HFF-Myc (cell line): ENCODE results near the gene MTG1.
"Not testable (repeated sequence)": the region's sequence is repeated elsewhere in the genome, so short reads cannot be mapped to it uniquely, and the experiment has no call there.

Source experiments
- DNase-seq: peaks from one replicate; pipeline ENCODE4 v3.0.0-alpha.2; 2011; ENCODE audit warnings: low read depth; ENCODE audit errors: extremely low read depth
- H3K4me3 ChIP-seq: replicated peaks from 2 replicates; pipeline ENCODE4 v1.5.1; 2011; ENCODE audit warnings: low read depth, mild to moderate bottlenecking, control low read depth, low read length
- CTCF ChIP-seq: IDR thresholded peaks from 2 replicates; pipeline ENCODE4 v1.5.1; 2012; ENCODE audit warnings: mild to moderate bottlenecking, low read depth, low read length, control low read depth; ENCODE audit errors: missing control alignments

Gene MTG1

GRCh38 chr10:133466683-133467275, 72.8 kb downstream of the MTG1 start:
- DNase-seq = no peak
- TF ChIP-seq CTCF = no peak
- no peak overlapping the region for H3K4me3 ChIP-seq

GRCh38 chr10:133467286-133467911, 73.4 kb downstream of the MTG1 start:
- DNase-seq = no peak
- TF ChIP-seq CTCF = no peak
- H3K4me3 ChIP-seq = no peak overlapping the region

GRCh38 chr10:133469205-133469604, 75.2 kb downstream of the MTG1 start:
- DNase-seq, H3K4me3 ChIP-seq: not testable (repeated sequence)

DNA sequence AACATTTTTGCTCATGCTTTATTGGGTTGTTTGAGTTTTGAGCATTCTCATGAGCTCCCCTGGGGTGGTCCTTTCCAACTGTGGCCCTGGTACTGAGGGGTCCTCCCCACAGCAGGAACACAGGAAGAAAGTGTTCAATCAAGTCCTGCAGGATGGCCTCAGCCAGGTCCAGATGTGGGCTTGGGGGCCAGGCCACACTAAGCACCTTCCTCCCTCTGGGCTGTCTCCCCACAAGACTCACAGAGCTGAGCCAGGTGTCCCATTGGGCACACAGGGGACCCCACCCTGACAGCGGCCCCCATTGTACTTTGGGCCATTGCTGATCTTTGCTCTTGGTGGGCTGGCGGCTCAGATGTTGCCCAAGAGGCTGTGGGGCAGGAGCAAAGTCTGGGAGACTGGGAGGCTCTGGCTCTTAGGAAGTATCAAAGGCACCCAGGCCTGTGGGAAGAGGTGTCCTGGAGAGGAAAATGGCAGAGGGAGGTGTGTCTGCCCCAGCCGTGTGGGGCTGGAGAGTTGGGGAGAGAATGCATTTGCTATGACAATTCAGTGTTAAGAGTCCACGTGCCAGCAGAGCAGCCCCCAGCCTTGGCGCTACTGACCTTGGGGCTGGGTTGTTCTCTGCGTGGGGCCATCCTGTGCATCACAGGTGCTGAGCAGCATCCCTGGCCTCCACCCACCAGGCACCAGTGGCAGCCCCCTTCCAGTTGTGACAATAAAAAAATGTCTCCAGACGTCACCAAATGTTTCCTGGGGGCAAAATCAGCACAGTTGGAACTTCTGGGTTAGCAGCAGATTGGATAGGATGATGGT, 77.5 kb downstream of the MTG1 start:
- no peak for DNase-seq
- no peak for TF ChIP-seq CTCF
- H3K4me3 ChIP-seq = no peak overlapping the region
